Activated B cell treated with CpG ODN at 0.5 μM for 24 hours (primary cell): ENCODE measurements around the gene RPL4. TPM values are rescaled to one million over a fixed set of nuclear protein-coding genes. Genes with fewer than 3 reads are reported as not detected.
"Not testable (repeated sequence)": the region's sequence is repeated elsewhere in the genome, so short reads cannot be mapped to it uniquely, and the experiment has no call there.

ENCODE experiments used
- ATAC-seq: fragments of 200-7000 bp; cut with Tn5 transposase; one replicate; pipeline ENCODE4 v1.10.0; 2021; ENCODE audit warnings: low read depth, mild to moderate bottlenecking, moderate library complexity
- CTCF ChIA-PET: fragments of 350-600 bp; sonication (Branson Sonifier 250); formaldehyde crosslinking; loops from one replicate; lab custom pipeline; 2021; ENCODE audit warnings: antibody characterized with exemption; lab: Charles Lee
- POLR2A ChIA-PET: fragments of 350-600 bp; sonication (Branson Sonifier 250); formaldehyde crosslinking; loops from one replicate; lab custom pipeline; 2021; ENCODE audit warnings: antibody characterized with exemption; lab: Charles Lee
- DNase-seq: peaks from one replicate; pipeline ENCODE4 v3.0.0; 2022
- H3K27ac Mint-ChIP-seq: one replicate; pipeline ENCODE4 v1.8.0; 2020; ENCODE audit warnings: mixed read lengths
- H3K27me3 Mint-ChIP-seq: one replicate; pipeline ENCODE4 v1.8.0; 2021; ENCODE audit warnings: mixed read lengths
- H3K36me3 Mint-ChIP-seq: one replicate; pipeline ENCODE4 v1.8.0; 2021; ENCODE audit warnings: low read depth, mixed read lengths
- H3K4me1 Mint-ChIP-seq: one replicate; pipeline ENCODE4 v1.8.0; 2021; ENCODE audit warnings: mixed read lengths
- H3K4me3 Mint-ChIP-seq: one replicate; pipeline ENCODE4 v1.8.0; 2020; ENCODE audit warnings: mild to moderate bottlenecking, mixed read lengths
- H3K9me3 Mint-ChIP-seq: one replicate; pipeline ENCODE4 v1.8.0; 2020; ENCODE audit warnings: mixed read lengths
- intact Hi-C: fragments of 100-400 bp; cut with micrococcal nuclease; formaldehyde crosslinking; loops from one replicate; pipeline ENCODE4 v1.15.1; 2024
- total RNA-seq: library from RNA; stranded (reverse); gene quantifications from 2 replicates; pipeline ENCODE4 v1.2.3, GENCODE V29; 2022
- TF ChIP-seq, protein P1 (sequence below): fragments of 200-600 bp; IDR thresholded peaks from one replicate; pipeline ENCODE4 v1.8.0; 2022; ENCODE audit warnings: antibody characterized with exemption, mild to moderate bottlenecking

Gene RPL4
- total RNA-seq, 1 donor from 2014 or later: 3,690 TPM

DNA sequence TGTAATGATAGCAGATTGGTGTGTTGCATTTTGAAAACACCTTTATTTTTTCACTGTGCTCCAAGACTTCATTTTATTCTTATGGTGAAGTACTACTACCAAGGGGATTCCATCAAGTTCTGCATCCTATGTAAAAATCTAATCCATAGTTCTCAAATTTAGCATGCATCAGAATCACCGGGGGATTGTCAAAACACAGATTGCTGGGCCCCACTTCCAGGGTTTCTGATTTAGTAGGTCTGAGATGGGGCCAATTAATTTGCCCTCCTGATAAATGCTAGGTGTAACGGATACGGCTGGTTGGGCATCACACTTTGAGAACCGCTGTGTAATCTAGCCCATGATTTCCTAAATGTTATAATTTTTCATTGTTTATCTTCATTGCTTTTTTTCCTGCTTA, 1.2 kb upstream of the RPL4 start:
- peaks cover 51% of the 10 kb centered on the region for H3K36me3 Mint-ChIP-seq
- peak overlapping the region; percentile 100 for H3K4me3 Mint-ChIP-seq
- H3K4me1 Mint-ChIP-seq: peaks cover 37% of the 10 kb centered on the region
- H3K27me3 Mint-ChIP-seq: no peaks in the 10 kb centered on the region
- intact Hi-C loops: loop anchor here (1.0 to 10.0 kb wide), 8 partner anchors 9 to 1329 kb away; partner anchors contain the start of genes AAGAB, DIS3L, DPP8 and IQCH
- TF ChIP-seq, protein P1, sequence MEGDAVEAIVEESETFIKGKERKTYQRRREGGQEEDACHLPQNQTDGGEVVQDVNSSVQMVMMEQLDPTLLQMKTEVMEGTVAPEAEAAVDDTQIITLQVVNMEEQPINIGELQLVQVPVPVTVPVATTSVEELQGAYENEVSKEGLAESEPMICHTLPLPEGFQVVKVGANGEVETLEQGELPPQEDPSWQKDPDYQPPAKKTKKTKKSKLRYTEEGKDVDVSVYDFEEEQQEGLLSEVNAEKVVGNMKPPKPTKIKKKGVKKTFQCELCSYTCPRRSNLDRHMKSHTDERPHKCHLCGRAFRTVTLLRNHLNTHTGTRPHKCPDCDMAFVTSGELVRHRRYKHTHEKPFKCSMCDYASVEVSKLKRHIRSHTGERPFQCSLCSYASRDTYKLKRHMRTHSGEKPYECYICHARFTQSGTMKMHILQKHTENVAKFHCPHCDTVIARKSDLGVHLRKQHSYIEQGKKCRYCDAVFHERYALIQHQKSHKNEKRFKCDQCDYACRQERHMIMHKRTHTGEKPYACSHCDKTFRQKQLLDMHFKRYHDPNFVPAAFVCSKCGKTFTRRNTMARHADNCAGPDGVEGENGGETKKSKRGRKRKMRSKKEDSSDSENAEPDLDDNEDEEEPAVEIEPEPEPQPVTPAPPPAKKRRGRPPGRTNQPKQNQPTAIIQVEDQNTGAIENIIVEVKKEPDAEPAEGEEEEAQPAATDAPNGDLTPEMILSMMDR: no peak
- ChIA-PET CTCF (no interaction called here), POLR2A (interaction anchor here (1.0 to 3.5 kb wide), 6 partner anchors 61 to 1201 kb away, joined by 3 to 24 read pairs (median 6); partner anchors contain the start of genes DIS3L, MAP2K1 and RNU5B-1)
- H3K9me3 Mint-ChIP-seq: no peaks in the 10 kb centered on the region
- DNase-seq (no peak), ATAC-seq (no peak)
- H3K27ac Mint-ChIP-seq: peak overlapping the region; percentile 100

- intact Hi-C loops: loop anchor here (1.0 to 10.0 kb wide), 8 partner anchors 8 to 1329 kb away; partner anchors contain the start of genes AAGAB, DIS3L, DPP8 and IQCH
- Mint-ChIP-seq H3K27ac (peak overlapping the region; percentile 100), H3K4me3 (peak overlapping the region; percentile 100), H3K36me3 (peaks cover 52% of the 10 kb centered on the region), H3K9me3 (no peaks in the 10 kb centered on the region), H3K4me1 (peaks cover 38% of the 10 kb centered on the region), H3K27me3 (no peaks in the 10 kb centered on the region)
- TF ChIP-seq, protein P1: no peak
- CTCF ChIA-PET: no interaction called here
- DNase-seq (no peak), ATAC-seq (peak; percentile 6)
- POLR2A ChIA-PET: interaction anchor here (0.6 to 3.5 kb wide), 13 partner anchors 11 to 1932 kb away, joined by 3 to 24 read pairs (median 4); partner anchors contain the start of genes DIS3L, MAP2K1, RAB11A and RNU5B-1
Measured at GRCh38 chr15:66505430-66505811, 766 bp upstream of the RPL4 start.

DNA sequence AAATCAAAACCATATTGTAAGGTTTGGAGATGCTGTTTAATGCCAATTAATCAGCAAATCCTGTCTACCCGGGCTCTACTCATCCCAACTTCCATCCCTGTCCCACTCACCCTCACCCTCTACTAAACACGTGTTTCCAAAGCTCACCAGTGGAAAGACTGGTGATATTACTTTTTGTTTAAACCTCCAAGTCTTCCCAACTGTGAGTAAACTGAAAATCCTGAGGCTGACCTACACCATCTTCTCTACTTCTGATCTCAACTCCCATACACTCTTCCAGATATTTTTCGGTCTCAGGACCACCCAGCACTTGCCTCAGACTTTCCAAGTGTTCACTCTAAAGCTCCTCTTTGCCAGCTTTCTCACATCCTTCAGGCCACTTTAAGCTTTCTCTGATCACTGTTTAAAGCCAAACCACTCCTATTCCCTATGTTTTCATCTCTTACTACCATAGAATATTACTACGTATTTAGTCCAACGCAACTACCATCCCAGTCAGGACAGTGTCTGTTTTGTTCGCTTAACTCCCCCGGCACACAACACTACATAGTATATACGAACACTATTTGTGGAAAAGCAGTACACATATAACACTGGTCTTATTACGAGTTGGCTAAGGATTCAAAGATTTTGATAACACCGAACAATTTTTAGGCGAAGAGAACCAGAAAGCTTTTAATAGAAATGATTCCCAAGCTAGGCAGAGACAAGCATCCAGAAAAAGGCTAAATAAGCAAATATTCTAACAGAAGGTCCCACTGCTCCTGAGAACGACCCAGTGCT, 684 bp downstream of the RPL4 start:
- H3K4me3 Mint-ChIP-seq: peak overlapping the region; percentile 100
- H3K9me3 Mint-ChIP-seq: no peaks in the 10 kb centered on the region
- H3K27me3 Mint-ChIP-seq: no peaks in the 10 kb centered on the region
- CTCF ChIA-PET: no interaction called here
- peak overlapping the region; percentile 100 for H3K27ac Mint-ChIP-seq
- peaks cover 42% of the 10 kb centered on the region for H3K4me1 Mint-ChIP-seq
- TF ChIP-seq, protein P1: no peak
- POLR2A ChIA-PET: interaction anchor here (0.5 to 3.5 kb wide), 11 partner anchors 21 to 1996 kb away, joined by 3 to 24 read pairs (median 4); partner anchors contain the start of genes FEM1B, MAP2K1, RNU5B-1 and TIPIN
- intact Hi-C loops: loop anchor here (1.0 to 10.0 kb wide), 7 partner anchors 148 to 1331 kb away; partner anchors contain the start of genes AAGAB, C15orf61, DIS3L and IQCH
- DNase-seq: no peak
- ATAC-seq: no peak
- peaks cover 66% of the 10 kb centered on the region for H3K36me3 Mint-ChIP-seq

- CTCF ChIA-PET, ATAC-seq, H3K9me3 Mint-ChIP-seq, H3K27me3 Mint-ChIP-seq, DNase-seq: not testable (repeated sequence)
- H3K4me3 Mint-ChIP-seq: peak overlapping the region; percentile 100
- peaks cover 73% of the 10 kb centered on the region for H3K36me3 Mint-ChIP-seq
- peak overlapping the region; percentile 100 for H3K27ac Mint-ChIP-seq
- POLR2A ChIA-PET: interaction anchor here (0.5 to 3.5 kb wide), 6 partner anchors 22 to 1995 kb away, joined by 3 to 24 read pairs (median 5); partner anchors contain the start of genes MAP2K1 and TIPIN
- peaks cover 48% of the 10 kb centered on the region for H3K4me1 Mint-ChIP-seq
- intact Hi-C loops: loop anchor here (5.0 to 10.0 kb wide), 4 partner anchors 752 to 1332 kb away; partner anchors contain the start of genes AAGAB, C15orf61, IQCH and RNU5B-1
Measured at GRCh38 chr15:66503041-66503648, 1.5 kb downstream of the RPL4 start.

DNA sequence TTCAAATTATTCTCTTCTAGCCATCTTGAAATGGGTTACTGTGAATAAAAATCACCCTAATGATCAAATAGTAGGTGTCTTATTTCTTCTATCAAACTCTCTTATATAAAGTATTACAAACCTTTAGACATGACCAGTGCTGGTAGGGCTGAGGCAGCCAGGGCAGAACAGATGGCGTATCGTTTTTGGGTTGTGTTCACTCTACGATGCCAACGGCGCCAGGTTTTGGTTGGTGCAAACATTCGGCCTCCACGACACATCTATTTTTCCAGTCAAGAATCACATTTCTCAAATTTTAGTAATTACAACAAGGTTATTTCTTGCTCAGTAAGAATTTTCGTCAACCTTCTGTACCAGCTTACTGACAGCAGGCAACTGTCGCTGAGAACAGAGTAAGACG, 2.2 kb downstream of the RPL4 start:
- no peak for ATAC-seq
- CTCF ChIA-PET: no interaction called here
- intact Hi-C loops: loop anchor here (5.0 to 10.0 kb wide), 4 partner anchors 752 to 1332 kb away; partner anchors contain the start of genes AAGAB, C15orf61, IQCH and RNU5B-1
- POLR2A ChIA-PET: interaction anchor here (3.5 kb wide), 1 partner anchor 116 kb away, joined by 24 read pairs; the partner anchor contains the start of gene MAP2K1
- H3K36me3 Mint-ChIP-seq: peaks cover 79% of the 10 kb centered on the region
- no peaks in the 10 kb centered on the region for H3K27me3 Mint-ChIP-seq
- peak overlapping the region; percentile 100 for H3K27ac Mint-ChIP-seq
- H3K4me1 Mint-ChIP-seq: peaks cover 55% of the 10 kb centered on the region
- no peaks in the 10 kb centered on the region for H3K9me3 Mint-ChIP-seq
- DNase-seq: no peak
- TF ChIP-seq, protein P1: no peak
- peak overlapping the region; percentile 100 for H3K4me3 Mint-ChIP-seq

GRCh38 chr15:66500346-66500745, 4.3 kb downstream of the RPL4 start:
- H3K36me3 Mint-ChIP-seq: peaks cover 91% of the 10 kb centered on the region
- CTCF ChIA-PET, ATAC-seq, DNase-seq, H3K27me3 Mint-ChIP-seq, H3K27ac Mint-ChIP-seq, H3K9me3 Mint-ChIP-seq: not testable (repeated sequence)
- intact Hi-C loops: loop anchor here (5.0 to 10.0 kb wide), 4 partner anchors 754 to 1334 kb away; partner anchors contain the start of genes AAGAB, C15orf61, IQCH and RNU5B-1
- peaks cover 61% of the 10 kb centered on the region for H3K4me1 Mint-ChIP-seq
- POLR2A ChIA-PET: interaction anchor here (1.0 kb wide), 1 partner anchor 143 kb away, joined by 4 read pairs; no protein-coding TSS in a partner anchor
- peak overlapping the region; percentile 15 for H3K4me3 Mint-ChIP-seq
